HG03175 (cell line): Measurements from ENCODE around the gene OAS3.

Source experiments
- ATAC-seq: cut with Tn5 transposase; IDR thresholded peaks from one replicate; pipeline ENCODE4 v1.9.1; 2021; ENCODE audit warnings: mild to moderate bottlenecking, moderate library complexity; ENCODE audit not compliant: unreplicated experiment

Gene OAS3

DNA sequence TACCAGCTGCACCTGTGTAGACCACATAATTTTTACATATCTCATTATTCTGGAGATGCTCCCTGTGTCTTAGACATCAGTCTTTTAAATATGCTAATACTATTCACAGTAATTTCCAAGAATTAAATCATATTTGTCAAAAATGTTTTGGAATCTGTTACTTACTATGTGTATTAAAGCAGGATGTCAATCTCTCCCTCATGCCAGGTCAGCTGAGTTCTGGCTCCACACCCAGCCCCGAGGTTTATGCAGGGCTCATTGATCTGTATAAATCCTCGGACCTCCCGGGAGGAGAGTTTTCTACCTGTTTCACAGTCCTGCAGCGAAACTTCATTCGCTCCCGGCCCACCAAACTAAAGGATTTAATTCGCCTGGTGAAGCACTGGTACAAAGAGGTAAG is 67.9 kb downstream of the OAS3 start:
- ATAC-seq, result no peak

DNA sequence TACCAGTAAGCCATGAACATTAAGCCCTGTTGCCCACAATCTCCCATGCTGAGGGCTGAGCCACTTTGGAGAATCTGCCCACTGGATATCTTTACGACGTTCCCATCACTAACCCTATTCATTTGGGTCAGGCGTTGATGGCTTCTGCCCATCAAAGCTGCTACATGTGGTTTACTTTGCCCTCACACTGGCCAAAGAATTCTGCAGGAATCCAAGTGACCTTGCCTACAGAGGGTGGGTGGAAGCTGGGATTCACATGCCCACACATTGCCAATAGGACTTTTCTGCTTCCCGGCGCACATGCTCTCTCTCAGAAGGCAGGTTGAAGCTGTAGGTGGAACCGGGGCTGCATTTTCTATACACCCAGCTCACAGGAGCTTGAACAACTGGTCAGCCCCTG is 68.4 kb downstream of the OAS3 start:
- no peak for ATAC-seq

DNA sequence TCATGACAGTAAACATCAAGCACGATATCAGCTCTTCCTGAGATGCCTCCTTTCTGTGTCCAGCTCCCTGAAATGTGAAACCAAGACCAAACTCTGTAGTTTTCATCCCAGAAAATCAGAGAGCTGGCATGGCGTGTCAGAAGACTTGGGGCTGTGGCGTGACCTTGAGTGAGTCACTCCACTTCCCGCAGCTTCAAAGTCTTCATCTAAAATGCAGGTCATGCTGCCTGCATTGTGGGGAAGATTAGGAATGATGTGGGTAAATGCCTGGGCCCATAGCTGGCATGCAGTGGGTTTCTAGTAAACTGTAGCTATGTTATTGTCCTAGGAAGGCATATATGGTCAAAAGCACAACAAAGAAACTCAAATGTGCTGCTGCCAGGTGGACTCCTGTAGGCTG is 68.9 kb downstream of the OAS3 start:
- ATAC-seq, result no peak

DNA sequence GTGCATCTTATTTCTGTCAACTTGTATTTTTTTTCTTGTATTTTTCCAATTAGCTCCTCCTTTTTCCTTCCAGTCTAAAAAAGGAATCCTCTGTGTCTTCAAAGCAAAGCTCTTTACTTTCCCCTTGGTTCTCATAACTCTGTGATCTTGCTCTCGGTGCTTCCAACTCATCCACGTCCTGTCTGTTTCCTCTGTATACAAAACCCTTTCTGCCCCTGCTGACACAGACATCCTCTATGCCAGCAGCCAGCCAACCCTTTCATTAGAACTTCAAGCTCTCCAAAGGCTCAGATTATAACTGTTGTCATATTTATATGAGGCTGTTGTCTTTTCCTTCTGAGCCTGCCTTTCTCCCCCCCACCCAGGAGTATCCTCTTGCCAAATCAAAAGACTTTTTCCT is 72.4 kb downstream of the OAS3 start:
- ATAC-seq, result no peak

DNA sequence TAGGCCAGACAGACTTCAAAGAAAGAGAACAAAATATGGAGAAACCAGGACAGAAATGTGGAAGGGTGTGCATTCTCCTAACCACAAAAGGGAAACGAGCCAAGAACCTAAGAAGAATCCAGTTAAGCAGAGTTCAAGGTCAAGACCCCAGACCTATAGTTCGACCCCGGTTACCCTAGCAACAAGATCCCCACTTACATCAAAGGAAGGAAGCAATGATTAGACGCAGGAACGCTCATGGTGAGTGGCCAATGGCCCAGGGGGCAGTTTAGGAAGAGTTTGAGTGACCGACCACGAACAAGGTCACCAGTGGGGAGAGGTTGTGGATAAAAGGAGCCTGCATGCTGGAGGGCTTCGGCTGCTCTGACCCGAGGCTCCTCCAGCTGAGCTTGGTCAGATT is 76.3 kb downstream of the OAS3 start:
- no peak for ATAC-seq

DNA sequence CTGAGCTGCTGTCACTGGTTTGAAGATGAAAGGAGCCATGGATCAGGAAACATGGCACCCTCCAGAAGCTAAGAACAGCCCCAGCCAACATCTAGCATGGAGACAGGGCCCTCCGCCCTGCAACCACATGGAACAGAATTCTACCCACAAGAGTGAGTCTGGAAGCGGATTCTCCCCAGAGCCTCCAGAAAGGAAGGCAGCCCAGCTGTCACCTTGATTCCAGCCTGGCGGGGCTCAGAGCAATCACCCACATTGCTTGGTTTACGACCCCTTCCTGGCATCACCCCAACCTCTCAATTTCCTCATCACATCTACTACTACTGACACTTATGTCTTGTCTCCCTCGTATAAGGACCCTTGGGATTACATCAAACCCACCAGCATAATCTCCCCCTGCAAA is 78.5 kb downstream of the OAS3 start:
- ATAC-seq, result no peak

DNA sequence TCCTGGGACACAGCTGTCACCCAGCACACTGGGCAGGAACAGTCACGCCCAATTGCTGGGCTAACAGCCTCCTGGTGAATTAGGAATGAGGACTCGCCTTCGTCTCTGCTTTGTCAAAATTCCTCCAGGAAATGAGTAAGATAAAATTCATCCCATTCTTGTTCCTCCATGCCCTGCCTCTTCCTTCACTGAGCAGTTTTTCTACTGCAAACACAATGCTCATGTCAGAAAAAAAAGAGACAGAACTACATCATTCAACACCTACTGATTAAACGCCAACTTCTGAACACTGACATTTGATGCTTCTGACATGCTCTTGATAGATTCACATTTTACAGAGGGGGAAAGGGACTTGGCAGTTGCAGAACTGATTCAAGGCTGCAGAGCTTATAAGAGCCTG is 80.8 kb downstream of the OAS3 start:
- ATAC-seq, result no peak

DNA sequence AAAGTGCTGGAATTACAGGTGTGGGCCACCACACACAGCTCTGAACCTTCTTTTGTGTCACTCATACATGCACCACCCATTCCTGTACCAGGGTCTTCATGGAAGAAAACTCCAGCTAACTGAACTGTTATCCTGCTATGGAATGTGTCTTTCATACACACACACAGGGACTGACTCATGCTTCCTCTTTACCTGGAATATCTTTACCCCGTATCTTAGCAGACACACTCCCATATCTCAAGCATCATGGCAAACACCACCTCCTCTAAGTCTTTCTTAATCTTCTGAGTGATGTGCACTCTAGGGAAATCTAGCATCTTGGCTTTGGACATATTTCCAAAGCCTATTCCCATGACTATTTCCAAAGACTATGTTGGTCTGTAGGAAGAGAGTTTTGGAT is 83.2 kb downstream of the OAS3 start:
- no peak for ATAC-seq
